Measurements from ENCODE around the gene RNASE11.
"Not testable (repeated sequence)": the region's sequence is repeated elsewhere in the genome, so short reads cannot be mapped to it uniquely, and the experiment has no call there.

DNA sequence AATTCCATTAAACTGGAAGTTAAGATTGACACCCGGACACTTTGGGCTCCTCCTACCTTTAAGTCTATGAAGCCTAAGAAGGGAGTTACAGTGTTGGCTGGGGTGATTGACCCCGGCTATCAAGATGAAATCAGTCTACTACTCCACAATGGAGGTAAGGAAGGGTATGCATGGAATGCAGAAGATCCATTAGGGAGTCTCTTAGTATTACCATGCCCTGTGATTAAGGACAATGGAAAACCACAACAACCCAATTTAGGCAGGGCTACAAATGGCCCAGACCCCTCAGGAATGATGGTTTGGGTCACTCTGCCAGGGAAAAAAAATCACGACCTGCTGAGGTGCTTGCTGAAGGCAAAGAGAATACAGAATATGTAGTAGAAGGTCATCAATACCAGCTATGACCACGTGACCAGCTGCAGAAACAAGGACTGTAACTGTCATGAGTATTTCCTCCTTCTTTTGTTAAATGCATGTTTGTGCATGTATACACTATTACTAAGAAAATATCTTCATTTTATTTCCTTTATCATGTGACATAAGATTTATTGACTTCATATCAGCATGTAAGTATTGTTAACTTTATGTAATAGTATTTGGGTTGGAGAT lies 15.3 kb downstream of the RNASE11 start:
- not testable (repeated sequence) for TF ChIP-seq CTCF (optimal IDR thresholded peaks at IDR 0.05 in 1 of 3, IDR thresholded peaks at IDR 0.05 in 1 of 3, conservative IDR thresholded peaks at IDR 0.05 in 1 of 3; ENCODE audit: extremely low read depth in 1 of 3, insufficient read depth in 2 of 3, low read length in 3 of 3); EZH2 (IDR thresholded peaks at IDR 0.05; ENCODE audit: low read length)
